Panc1 (cell line): ENCODE results near the gene WRNIP1. TPM values are rescaled to one million over a fixed set of nuclear protein-coding genes. Genes with fewer than 3 reads are reported as not detected.

Experiments
- ATAC-seq: fragments of 200-7000 bp; cut with Tn5 transposase; 2 replicates; pipeline ENCODE4 v1.9.1; 2020; ENCODE audit warnings: mild to moderate bottlenecking, moderate library complexity
- BruUV-seq: library from RNA; stranded (reverse); fragments of 400-500 nt; replicated peaks from 2 replicates; lab custom pipeline; 2021; lab: Mats Ljungman, UMichigan
- CTCF ChIA-PET: fragments of 300-600 bp; sonication (Branson Sonifier 250); formaldehyde crosslinking; loops from one replicate; lab custom pipeline; 2022; ENCODE audit warnings: antibody characterized with exemption; lab: Charles Lee
- POLR2A ChIA-PET: fragments of 300-600 bp; sonication (Branson Sonifier 250); formaldehyde crosslinking; loops from one replicate; lab custom pipeline; 2022; ENCODE audit warnings: antibody characterized with exemption; lab: Charles Lee
- DNase-seq: peaks from one replicate; pipeline ENCODE4 v3.0.0-alpha.2; 2010; ENCODE audit warnings: low read depth, low spot score
- H3K27ac ChIP-seq: 2 replicates; pipeline ENCODE4 v1.5.1; 2011; ENCODE audit warnings: mild to moderate bottlenecking, low read length, inconsistent platforms
- H3K27me3 ChIP-seq: fragments of 200-500 bp; sonication (Bioruptor generic); 2 replicates; pipeline ENCODE4 v1.6.0; 2014; ENCODE audit warnings: low read length, inconsistent platforms; ENCODE audit not compliant: control insufficient read depth, insufficient read depth
- H3K36me3 ChIP-seq: fragments of 200-500 bp; sonication (Bioruptor generic); 2 replicates; pipeline ENCODE4 v1.5.1; 2014; ENCODE audit warnings: inconsistent platforms, mild to moderate bottlenecking, low read length, moderate library complexity; ENCODE audit not compliant: control insufficient read depth, insufficient read depth
- H3K4me1 ChIP-seq: 2 replicates; pipeline ENCODE4 v1.5.1; 2011; ENCODE audit warnings: inconsistent platforms, mild to moderate bottlenecking, low read length, moderate library complexity; ENCODE audit not compliant: control insufficient read depth, insufficient read depth
- H3K4me3 ChIP-seq, 2 experiments: 2 replicates each; pipeline ENCODE4 v1.5.1; 2011 to 2012; ENCODE audit warnings: low read depth in 2 of 2, low read length in 2 of 2, mild to moderate bottlenecking in 2 of 2, inconsistent platforms in 1 of 2, moderate library complexity in 1 of 2
- H3K9me3 ChIP-seq: fragments of 200-500 bp; sonication (Bioruptor generic); 2 replicates; pipeline ENCODE4 v1.5.1; 2014; ENCODE audit warnings: low read depth, mild to moderate bottlenecking, inconsistent platforms, low read length, moderate library complexity; ENCODE audit not compliant: control insufficient read depth, insufficient read depth
- CTCF ChIP-seq: fragments of 450-650 bp; IDR thresholded peaks from 2 replicates; pipeline ENCODE4 v1.5.1; 2017; ENCODE audit warnings: mild to moderate bottlenecking
- POLR2AphosphoS5 ChIP-seq: IDR thresholded peaks from 2 replicates; pipeline ENCODE4 v1.6.1; 2012; ENCODE audit warnings: mild to moderate bottlenecking, low read depth, low read length, moderate library complexity
- REST ChIP-seq, 2 experiments: IDR thresholded peaks; 2 replicates each; pipeline ENCODE4 v1.6.1; 2011 to 2012; ENCODE audit warnings: low read depth in 2 of 2, control low read depth in 1 of 2, low read length in 1 of 2, mild to moderate bottlenecking in 1 of 2, moderate library complexity in 1 of 2; ENCODE audit not compliant: insufficient read depth in 1 of 2
- SIN3A ChIP-seq: IDR thresholded peaks from 2 replicates; pipeline ENCODE4 v1.6.1; 2012; ENCODE audit warnings: low read depth, mild to moderate bottlenecking, low read length, moderate library complexity, borderline replicate concordance; ENCODE audit not compliant: insufficient read depth
- TCF7L2 ChIP-seq: IDR thresholded peaks from 2 replicates; pipeline ENCODE4 v1.6.1; 2011; ENCODE audit warnings: mild to moderate bottlenecking, low read depth, low read length, inconsistent platforms
- in situ Hi-C: cut with HindIII; loops from 2 replicates; pipeline ENCODE4 v1.10.0; 2016; ENCODE audit warnings: low sequenced_read_pairs, low pct_unique_long_range_greater_than_20kb
- intact Hi-C: fragments of 100-400 bp; cut with micrococcal nuclease; formaldehyde crosslinking; loops from one replicate; pipeline ENCODE4 v1.10.0; 2022; ENCODE audit not compliant: unreplicated experiment
- total RNA-seq: library from RNA; stranded (reverse); gene quantifications from one replicate; pipeline ENCODE4 v1.2.1, GENCODE V29; 2021; ENCODE audit not compliant: unreplicated experiment

WRNIP1 gene
- total RNA-seq, 1 experiment from 2014 or later: 69.1 TPM

GRCh38 chr6:2754911-2755310, 10.3 kb upstream of the WRNIP1 start:
- no peaks in the 10 kb centered on the region for H3K4me1 ChIP-seq

GRCh38 chr6:2755456-2755855, 9.7 kb upstream of the WRNIP1 start:
- no peaks in the 10 kb centered on the region for H3K27me3 ChIP-seq
- ATAC-seq (no peak), DNase-seq (no peak)
- in situ Hi-C loops (no loop called here), intact Hi-C loops (no loop called here)
- H3K4me3 ChIP-seq: no peak overlapping the region
- CTCF ChIA-PET: no interaction called here
- POLR2A ChIA-PET: no interaction called here
- TF ChIP-seq POLR2AphosphoS5 (no peak), REST (IDR thresholded peaks at IDR 0.05; ENCODE audit: insufficient read depth in 1 of 2, low read depth in 2 of 2, low read length in 1 of 2) (no peak), SIN3A (no peak), TCF7L2 (no peak), CTCF (no peak)
- no peaks in the 10 kb centered on the region for H3K4me1 ChIP-seq
- H3K27ac ChIP-seq: no peak overlapping the region
- BruUV-seq: no TSS peak
- H3K9me3 ChIP-seq: 0 out of 2 replicates have a peak, but pooled peaks cover 4% of the 10 kb centered on the region
- no peaks in the 10 kb centered on the region for H3K36me3 ChIP-seq

More at GRCh38 chr6:2754911-2755310, 10.3 kb upstream of the WRNIP1 start:
- DNase-seq: no peak
- no TSS peak for BruUV-seq
- H3K4me3 ChIP-seq: no peak overlapping the region
- H3K27ac ChIP-seq: no peak overlapping the region
- no peak for TF ChIP-seq SIN3A
- TF ChIP-seq CTCF: no peak
- no peak for TF ChIP-seq POLR2AphosphoS5
- in situ Hi-C loops: no loop called here
- H3K27me3 ChIP-seq: no peaks in the 10 kb centered on the region
- H3K9me3 ChIP-seq: no peaks in the 10 kb centered on the region
- H3K36me3 ChIP-seq: no peaks in the 10 kb centered on the region
- CTCF ChIA-PET: no interaction called here
- ATAC-seq: no peak
- intact Hi-C loops: no loop called here
- POLR2A ChIA-PET: no interaction called here
